ENCODE data around the gene SGCD.

DNA sequence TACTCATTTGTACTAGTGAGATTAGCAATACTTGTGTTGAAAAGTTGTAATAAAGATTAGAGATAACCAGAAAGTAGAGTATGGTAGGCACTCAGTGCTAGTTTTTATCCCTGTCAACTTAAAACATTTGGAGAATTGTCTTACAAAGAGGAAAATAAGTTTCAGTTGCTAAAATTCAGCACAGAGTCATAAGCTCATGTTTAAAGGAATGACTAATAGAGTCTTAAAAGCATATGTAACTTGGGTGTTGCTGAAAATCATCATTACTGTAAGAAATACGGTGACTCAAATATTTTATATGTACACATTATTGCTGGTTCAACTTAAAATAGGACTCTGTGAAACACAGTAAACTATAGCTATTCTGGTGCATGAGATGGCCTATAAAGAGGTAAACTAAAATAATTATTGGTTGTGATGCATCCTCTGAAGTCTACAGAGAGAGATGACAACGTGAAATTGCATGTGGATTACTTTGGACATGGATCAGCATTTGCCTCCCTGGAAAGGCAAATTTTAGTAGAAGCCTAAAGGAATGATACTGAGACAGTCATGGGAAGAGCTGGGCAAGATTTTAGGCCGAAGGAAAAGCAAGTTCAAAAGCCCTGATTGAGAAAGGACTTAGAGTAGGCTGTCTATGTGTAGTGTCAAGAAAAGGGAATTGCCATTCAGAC lies 34.6 kb downstream of the SGCD start:
- TF ChIP-seq, protein P1, sequence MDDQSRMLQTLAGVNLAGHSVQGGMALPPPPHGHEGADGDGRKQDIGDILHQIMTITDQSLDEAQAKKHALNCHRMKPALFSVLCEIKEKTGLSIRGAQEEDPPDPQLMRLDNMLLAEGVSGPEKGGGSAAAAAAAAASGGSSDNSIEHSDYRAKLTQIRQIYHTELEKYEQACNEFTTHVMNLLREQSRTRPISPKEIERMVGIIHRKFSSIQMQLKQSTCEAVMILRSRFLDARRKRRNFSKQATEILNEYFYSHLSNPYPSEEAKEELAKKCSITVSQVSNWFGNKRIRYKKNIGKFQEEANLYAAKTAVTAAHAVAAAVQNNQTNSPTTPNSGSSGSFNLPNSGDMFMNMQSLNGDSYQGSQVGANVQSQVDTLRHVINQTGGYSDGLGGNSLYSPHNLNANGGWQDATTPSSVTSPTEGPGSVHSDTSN (IDR thresholded peaks at IDR 0.05) = no peak
- TF ChIP-seq CTCF (IDR thresholded peaks at IDR 0.05) (no peak), POLR2AphosphoS5 (IDR thresholded peaks at IDR 0.05; ENCODE audit: low read depth, low read length) (no peak), YY1 (IDR thresholded peaks at IDR 0.05; ENCODE audit: low read depth) (no peak), FOXM1 (IDR thresholded peaks at IDR 0.05; ENCODE audit: low read depth) (no peak)
- TF ChIP-seq, protein P2, sequence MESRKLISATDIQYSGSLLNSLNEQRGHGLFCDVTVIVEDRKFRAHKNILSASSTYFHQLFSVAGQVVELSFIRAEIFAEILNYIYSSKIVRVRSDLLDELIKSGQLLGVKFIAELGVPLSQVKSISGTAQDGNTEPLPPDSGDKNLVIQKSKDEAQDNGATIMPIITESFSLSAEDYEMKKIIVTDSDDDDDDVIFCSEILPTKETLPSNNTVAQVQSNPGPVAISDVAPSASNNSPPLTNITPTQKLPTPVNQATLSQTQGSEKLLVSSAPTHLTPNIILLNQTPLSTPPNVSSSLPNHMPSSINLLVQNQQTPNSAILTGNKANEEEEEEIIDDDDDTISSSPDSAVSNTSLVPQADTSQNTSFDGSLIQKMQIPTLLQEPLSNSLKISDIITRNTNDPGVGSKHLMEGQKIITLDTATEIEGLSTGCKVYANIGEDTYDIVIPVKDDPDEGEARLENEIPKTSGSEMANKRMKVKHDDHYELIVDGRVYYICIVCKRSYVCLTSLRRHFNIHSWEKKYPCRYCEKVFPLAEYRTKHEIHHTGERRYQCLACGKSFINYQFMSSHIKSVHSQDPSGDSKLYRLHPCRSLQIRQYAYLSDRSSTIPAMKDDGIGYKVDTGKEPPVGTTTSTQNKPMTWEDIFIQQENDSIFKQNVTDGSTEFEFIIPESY (IDR thresholded peaks at IDR 0.05; ENCODE audit: borderline replicate concordance, low read depth) = no peak

All from SK-N-SH (cell line).